Measurements from ENCODE around the gene ANKFY1. TPM values are rescaled to one million over a fixed set of nuclear protein-coding genes. Genes with fewer than 3 reads are reported as not detected.

ANKFY1 gene
- total RNA-seq, 1 donor from 2014 or later = 53.8 TPM

- Mint-ChIP-seq H3K4me3 (no peak overlapping the region), H3K27ac (no peak overlapping the region), H3K9me3 (no peaks in the 10 kb centered on the region), H3K36me3 (ENCODE audit: low read depth) (peaks cover 38% of the 10 kb centered on the region), H3K4me1 (ENCODE audit: low read depth) (peaks cover 23% of the 10 kb centered on the region), H3K27me3 (ENCODE audit: insufficient read depth) (no peaks in the 10 kb centered on the region)
- intact Hi-C loops (cut with micrococcal nuclease) = no loop called here
- no peak for DNase-seq (ENCODE audit: low spot score)
Observed at GRCh38 chr17:4165301-4166010, 98.3 kb downstream of the ANKFY1 start.

- Mint-ChIP-seq H3K36me3 (ENCODE audit: low read depth) (peaks cover 23% of the 10 kb centered on the region), H3K9me3 (no peaks in the 10 kb centered on the region), H3K4me1 (ENCODE audit: low read depth) (peaks cover 23% of the 10 kb centered on the region), H3K4me3 (no peak overlapping the region), H3K27me3 (ENCODE audit: insufficient read depth) (no peaks in the 10 kb centered on the region), H3K27ac (no peak overlapping the region)
- intact Hi-C loops (cut with micrococcal nuclease) = no loop called here
- no peak for DNase-seq (ENCODE audit: low spot score)
Observed at GRCh38 chr17:4163951-4164350, 99.8 kb downstream of the ANKFY1 start.

DNA sequence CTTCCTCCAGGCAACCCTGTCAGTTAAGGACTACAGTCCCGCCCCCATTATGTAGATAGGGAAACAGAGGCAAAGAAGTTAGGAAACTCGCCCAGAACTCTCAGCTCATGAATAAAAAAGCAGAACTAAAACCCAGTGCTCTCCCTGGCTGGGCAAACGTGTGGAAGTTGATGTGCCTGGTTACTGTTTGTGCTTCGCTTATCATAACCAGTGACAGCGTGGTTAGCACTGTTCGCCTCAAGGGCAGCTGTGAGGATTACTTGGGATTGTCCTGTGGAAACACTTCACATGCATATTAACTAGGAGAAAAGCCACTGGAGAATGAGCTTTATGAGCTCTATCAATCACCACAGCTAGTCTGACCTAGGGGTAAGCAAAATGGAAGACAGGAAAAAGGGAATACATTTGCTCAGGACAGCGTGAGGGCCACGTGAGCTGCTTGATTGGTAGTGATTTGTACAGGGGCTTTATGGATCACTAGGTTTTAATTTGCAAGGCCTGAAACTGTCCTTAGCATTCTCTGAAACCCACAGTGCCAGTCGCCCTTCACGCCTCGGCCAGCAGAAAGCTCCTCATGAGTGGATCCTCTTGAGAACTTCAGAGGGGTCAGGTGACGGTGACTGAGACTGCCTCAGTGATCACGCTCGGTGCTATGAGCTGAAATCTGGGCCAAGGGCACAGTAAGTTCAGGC is 100.9 kb downstream of the ANKFY1 start:
- H3K36me3 Mint-ChIP-seq (ENCODE audit: low read depth) = peaks cover 21% of the 10 kb centered on the region
- H3K27ac Mint-ChIP-seq = no peak overlapping the region
- no peaks in the 10 kb centered on the region for H3K9me3 Mint-ChIP-seq

GRCh38 chr17:4162321-4162720 is 101.5 kb downstream of the ANKFY1 start:
- Mint-ChIP-seq H3K36me3 (ENCODE audit: low read depth) (peaks cover 15% of the 10 kb centered on the region), H3K27me3 (ENCODE audit: insufficient read depth) (no peaks in the 10 kb centered on the region), H3K9me3 (no peaks in the 10 kb centered on the region), H3K27ac (peak overlapping the region; percentile 30), H3K4me1 (ENCODE audit: low read depth) (peaks cover 19% of the 10 kb centered on the region), H3K4me3 (no peak overlapping the region)
- intact Hi-C loops (cut with micrococcal nuclease) = no loop called here
- no peak for DNase-seq (ENCODE audit: low spot score)

More for the DNA sequence above, 100.9 kb downstream of the ANKFY1 start:
- no peak for DNase-seq (ENCODE audit: low spot score)
- intact Hi-C loops (cut with micrococcal nuclease) = no loop called here
- H3K4me3 Mint-ChIP-seq = no peak overlapping the region
- H3K4me1 Mint-ChIP-seq (ENCODE audit: low read depth) = peaks cover 23% of the 10 kb centered on the region
- no peaks in the 10 kb centered on the region for H3K27me3 Mint-ChIP-seq (ENCODE audit: insufficient read depth)

DNA sequence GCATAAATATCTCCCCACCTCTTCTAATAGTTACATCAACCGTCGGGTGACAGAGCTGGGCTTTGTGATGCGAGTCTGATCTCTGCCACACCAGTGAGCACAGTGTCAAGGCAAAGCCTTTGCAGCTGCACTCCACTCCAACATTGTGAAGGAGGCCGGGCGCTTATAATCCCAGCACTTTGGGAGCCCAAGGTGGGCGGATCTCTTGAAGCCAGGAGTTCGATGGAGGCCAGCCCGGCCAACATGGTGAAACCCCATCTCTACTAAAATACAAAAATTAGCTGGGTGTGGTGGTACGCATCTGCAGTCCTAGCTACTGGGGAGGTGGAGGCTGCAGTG is 101.8 kb downstream of the ANKFY1 start:
- Mint-ChIP-seq H3K4me1 (ENCODE audit: low read depth) (peaks cover 18% of the 10 kb centered on the region), H3K36me3 (ENCODE audit: low read depth) (peaks cover 12% of the 10 kb centered on the region), H3K27me3 (ENCODE audit: insufficient read depth) (no peaks in the 10 kb centered on the region), H3K27ac (peak overlapping the region; percentile 30), H3K9me3 (no peaks in the 10 kb centered on the region), H3K4me3 (no peak overlapping the region)
- intact Hi-C loops (cut with micrococcal nuclease) = no loop called here
- no peak for DNase-seq (ENCODE audit: low spot score)

- Mint-ChIP-seq H3K36me3 (ENCODE audit: low read depth) (peaks cover 11% of the 10 kb centered on the region), H3K4me1 (ENCODE audit: low read depth) (peaks cover 18% of the 10 kb centered on the region), H3K9me3 (no peaks in the 10 kb centered on the region), H3K27ac (peak overlapping the region; percentile 22), H3K27me3 (ENCODE audit: insufficient read depth) (no peaks in the 10 kb centered on the region), H3K4me3 (no peak overlapping the region)
- intact Hi-C loops (cut with micrococcal nuclease) = no loop called here
- no peak for DNase-seq (ENCODE audit: low spot score)
Observed at GRCh38 chr17:4161192-4161966, 102.4 kb downstream of the ANKFY1 start.

DNA sequence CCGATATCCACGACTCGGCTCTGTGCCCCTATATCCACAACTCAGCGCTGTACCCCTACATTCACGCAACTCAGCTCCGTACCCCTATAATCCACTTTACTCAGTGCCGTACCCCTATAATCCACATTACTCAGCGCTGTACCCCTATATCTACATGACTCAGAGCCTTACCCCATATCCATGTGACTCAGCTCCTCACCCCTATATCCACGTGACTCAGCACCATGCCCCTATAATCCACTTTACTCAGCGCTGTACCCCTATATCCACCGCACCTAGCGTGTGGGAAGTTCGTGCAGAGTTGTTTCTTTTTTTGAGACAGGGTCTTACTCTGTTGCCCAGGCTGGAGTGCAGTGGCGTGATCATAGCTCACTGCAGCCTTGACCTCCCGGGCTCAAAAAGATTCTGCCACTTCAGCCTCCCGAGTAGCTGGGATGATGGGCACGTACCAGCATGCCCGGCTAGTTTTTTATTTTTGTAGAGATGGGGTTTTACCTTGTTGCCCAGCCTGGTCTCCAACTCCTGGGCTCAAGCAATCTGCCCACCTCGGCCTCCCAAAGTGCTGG is 103.4 kb downstream of the ANKFY1 start:
- intact Hi-C loops (cut with micrococcal nuclease) = no loop called here

DNA sequence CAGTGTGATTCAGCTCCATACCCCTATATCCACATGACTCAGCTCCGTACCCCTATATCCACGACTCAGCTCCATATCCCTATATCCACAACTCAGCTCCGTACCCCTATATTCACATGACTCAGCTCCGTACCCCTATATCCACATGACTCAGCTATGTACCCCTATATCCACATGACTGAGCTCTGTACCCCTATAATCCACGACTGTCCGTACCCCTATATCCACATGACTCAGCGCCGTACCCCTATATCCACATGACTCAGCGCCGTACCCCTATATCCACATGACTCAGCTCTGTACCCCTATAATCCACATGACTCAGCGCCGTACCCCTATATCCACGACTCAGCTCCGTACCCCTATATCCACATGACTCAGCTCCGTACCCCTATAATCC is 104.0 kb downstream of the ANKFY1 start:
- Mint-ChIP-seq H3K27ac (no peak overlapping the region), H3K4me3 (no peak overlapping the region), H3K36me3 (ENCODE audit: low read depth) (peaks cover 4% of the 10 kb centered on the region), H3K9me3 (no peaks in the 10 kb centered on the region), H3K27me3 (ENCODE audit: insufficient read depth) (no peaks in the 10 kb centered on the region), H3K4me1 (ENCODE audit: low read depth) (peaks cover 22% of the 10 kb centered on the region)
- intact Hi-C loops (cut with micrococcal nuclease) = no loop called here
- DNase-seq (ENCODE audit: low spot score) = no peak

More for the DNA sequence above, 103.4 kb downstream of the ANKFY1 start:
- Mint-ChIP-seq H3K9me3 (no peaks in the 10 kb centered on the region), H3K4me3 (no peak overlapping the region), H3K27ac (no peak overlapping the region), H3K27me3 (ENCODE audit: insufficient read depth) (no peaks in the 10 kb centered on the region), H3K36me3 (ENCODE audit: low read depth) (peaks cover 4% of the 10 kb centered on the region), H3K4me1 (ENCODE audit: low read depth) (peaks cover 18% of the 10 kb centered on the region)
- no peak for DNase-seq (ENCODE audit: low spot score)

DNA sequence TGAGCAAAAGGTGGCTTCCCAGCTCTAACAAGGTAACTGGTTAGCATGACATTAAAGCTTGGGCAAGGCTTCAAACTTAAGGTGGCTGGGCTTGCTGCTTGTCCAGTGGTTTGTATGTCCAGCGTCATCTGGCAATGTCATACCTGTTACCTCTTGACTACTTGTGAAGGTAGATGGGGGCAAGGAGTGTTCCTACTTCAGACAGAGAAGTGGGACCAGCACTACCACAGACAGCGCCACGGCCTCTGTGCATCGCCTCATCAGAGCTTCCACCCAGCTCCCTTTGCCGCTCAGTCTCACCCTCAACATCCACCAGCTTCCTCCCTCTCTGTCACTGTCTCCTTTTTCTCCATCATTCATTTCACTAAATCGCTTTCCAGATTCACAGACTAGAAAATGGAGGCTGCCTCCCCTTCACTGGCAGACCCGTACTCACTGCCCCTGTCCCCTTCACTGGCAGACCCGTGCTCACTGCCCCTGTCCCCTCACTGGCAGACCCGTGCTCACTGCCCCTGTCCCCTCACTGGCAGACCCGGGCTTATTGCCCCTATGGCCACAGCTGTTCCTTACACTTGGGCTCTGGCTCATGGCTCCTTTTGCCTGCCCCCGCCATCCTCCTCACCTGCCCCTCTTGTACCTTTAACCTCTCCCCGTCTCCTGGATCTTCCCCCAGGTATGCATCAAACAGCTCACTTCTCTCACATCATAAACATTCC is 106.0 kb downstream of the ANKFY1 start:
- peaks cover 2% of the 10 kb centered on the region for H3K36me3 Mint-ChIP-seq (ENCODE audit: low read depth)
- no peaks in the 10 kb centered on the region for H3K9me3 Mint-ChIP-seq
- no peaks in the 10 kb centered on the region for H3K27me3 Mint-ChIP-seq (ENCODE audit: insufficient read depth)
- no peak for DNase-seq (ENCODE audit: low spot score)
- H3K27ac Mint-ChIP-seq = no peak overlapping the region
- intact Hi-C loops (cut with micrococcal nuclease) = no loop called here
- H3K4me3 Mint-ChIP-seq = no peak overlapping the region
- peaks cover 20% of the 10 kb centered on the region for H3K4me1 Mint-ChIP-seq (ENCODE audit: low read depth)

GRCh38 chr17:4156750-4157381 is 106.9 kb downstream of the ANKFY1 start:
- no peak overlapping the region for H3K27ac Mint-ChIP-seq
- no peaks in the 10 kb centered on the region for H3K27me3 Mint-ChIP-seq (ENCODE audit: insufficient read depth)
- intact Hi-C loops (cut with micrococcal nuclease) = no loop called here
- H3K4me1 Mint-ChIP-seq (ENCODE audit: low read depth) = peaks cover 11% of the 10 kb centered on the region
- no peaks in the 10 kb centered on the region for H3K9me3 Mint-ChIP-seq
- no peak overlapping the region for H3K4me3 Mint-ChIP-seq
- peaks cover 2% of the 10 kb centered on the region for H3K36me3 Mint-ChIP-seq (ENCODE audit: low read depth)
- DNase-seq (ENCODE audit: low spot score) = no peak

DNA sequence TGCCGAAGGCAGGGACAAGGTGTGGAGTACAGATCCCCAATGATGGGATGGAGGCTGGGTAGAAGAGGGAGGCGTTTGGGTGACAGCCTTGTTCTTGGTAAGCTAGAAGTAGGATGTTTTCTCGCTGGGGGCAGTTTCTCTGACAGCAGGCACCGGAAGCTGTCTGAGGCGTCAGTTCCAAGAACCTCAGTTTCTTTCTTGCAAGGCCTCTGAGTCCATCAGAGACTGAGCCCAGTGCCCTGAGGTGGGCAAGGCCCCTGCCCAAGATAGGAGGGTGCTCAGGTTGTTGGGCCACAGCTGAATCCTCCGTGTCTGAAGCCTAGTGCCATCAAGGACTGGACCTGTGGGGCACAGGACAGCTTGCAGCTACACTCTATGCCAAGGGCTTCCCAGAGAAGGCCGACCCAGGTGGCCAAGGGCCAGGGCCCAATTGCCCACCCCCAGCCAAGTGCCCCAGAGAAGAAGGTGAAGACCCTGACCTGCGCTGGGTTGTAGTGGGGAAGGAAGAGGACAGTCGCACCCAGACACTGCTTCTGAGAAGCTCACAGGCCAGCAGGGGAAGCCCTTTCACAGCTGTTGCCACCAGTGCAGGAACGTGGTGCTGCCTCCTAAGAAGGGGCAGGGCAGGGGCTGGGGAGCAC is 107.7 kb downstream of the ANKFY1 start:
- H3K4me1 Mint-ChIP-seq (ENCODE audit: low read depth) = peaks cover 5% of the 10 kb centered on the region
- no peak overlapping the region for H3K27ac Mint-ChIP-seq
- no peak overlapping the region for H3K4me3 Mint-ChIP-seq
- no peaks in the 10 kb centered on the region for H3K27me3 Mint-ChIP-seq (ENCODE audit: insufficient read depth)
- no peaks in the 10 kb centered on the region for H3K9me3 Mint-ChIP-seq
- no peak for DNase-seq (ENCODE audit: low spot score)
- intact Hi-C loops (cut with micrococcal nuclease) = no loop called here
- H3K36me3 Mint-ChIP-seq (ENCODE audit: low read depth) = peaks cover 2% of the 10 kb centered on the region

DNA sequence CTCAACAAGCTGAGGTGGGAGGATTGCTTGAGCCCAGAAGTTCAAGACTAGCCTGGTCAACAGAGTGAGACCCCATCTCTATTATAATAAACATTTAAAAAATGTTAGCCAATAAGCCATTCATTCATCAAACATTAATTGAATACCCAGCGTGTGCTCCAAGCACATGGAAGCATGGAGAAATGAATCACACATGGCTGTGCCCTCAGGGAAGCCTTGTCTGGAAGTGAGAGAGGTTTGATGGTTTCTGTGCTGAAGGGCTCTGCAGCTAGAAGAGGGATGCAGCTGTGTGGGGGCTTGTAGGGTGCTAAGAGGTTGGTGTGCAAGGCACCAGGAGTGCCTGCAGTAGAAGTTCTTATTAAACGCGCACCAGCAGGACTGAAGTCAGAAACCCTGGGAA is 109.6 kb downstream of the ANKFY1 start:
- Mint-ChIP-seq H3K4me1 (ENCODE audit: low read depth) (peaks cover 5% of the 10 kb centered on the region), H3K27me3 (ENCODE audit: insufficient read depth) (no peaks in the 10 kb centered on the region), H3K9me3 (no peaks in the 10 kb centered on the region), H3K36me3 (ENCODE audit: low read depth) (peaks cover 2% of the 10 kb centered on the region), H3K27ac (no peak overlapping the region), H3K4me3 (no peak overlapping the region)
- no peak for DNase-seq (ENCODE audit: low spot score)
- intact Hi-C loops (cut with micrococcal nuclease) = no loop called here
